Right renal cortex interstitium (tissue), 3 donors: ENCODE measurements around the gene ANKRD13B. TPM values are rescaled to one million over a fixed set of nuclear protein-coding genes. Genes with fewer than 3 reads are reported as not detected.
A peak's percentile ranks its signal among the peaks of the same experiment; 100 is the strongest.
"Not testable (repeated sequence)": the region's sequence is repeated elsewhere in the genome, so short reads cannot be mapped to it uniquely, and the experiment has no call there.

Source experiments
- DNase-seq, 3 donors: peaks; one replicate each; pipeline ENCODE4 v3.0.0-alpha.2; 2013; ENCODE audit warnings: low read depth in 3 of 3, low spot score in 2 of 3
- polyA plus RNA-seq, 3 donors: library from polyadenylated mRNA; unstranded; fragments of 120-200 nt; gene quantifications; one replicate each; pipeline ENCODE4 v1.2.1, GENCODE V29; 2013; ENCODE audit not compliant: insufficient read length in 3 of 3

Gene ANKRD13B
- polyA plus RNA-seq, 3 donors, result 6.7 to 8.0 (median 7.0) TPM

GRCh38 chr17:29630630-29631193 is 37.8 kb downstream of the ANKRD13B start:
- DNase-seq, result no peak

- no peak for DNase-seq
These were observed 41.0 kb downstream of the ANKRD13B start for GRCh38 chr17:29633886-29634285.

- DNase-seq, result no peak
These were observed 47.5 kb downstream of the ANKRD13B start for GRCh38 chr17:29640413-29640812.

- DNase-seq, result no peak
These were observed 48.2 kb downstream of the ANKRD13B start for GRCh38 chr17:29640981-29641642.

- DNase-seq, result peak in 2 of 3 donors; percentile 62 to 72
These were observed 49.3 kb downstream of the ANKRD13B start for GRCh38 chr17:29642171-29642611.

- no peak for DNase-seq
These were observed 50.9 kb downstream of the ANKRD13B start for GRCh38 chr17:29643817-29644160.

- DNase-seq, result no peak
These were observed 52.7 kb downstream of the ANKRD13B start for GRCh38 chr17:29645515-29646051.

GRCh38 chr17:29648005-29648404 is 55.1 kb downstream of the ANKRD13B start:
- DNase-seq, result no peak

- DNase-seq, result no peak
These were observed 56.4 kb downstream of the ANKRD13B start for GRCh38 chr17:29649359-29649758.

GRCh38 chr17:29650396-29650795 is 57.5 kb downstream of the ANKRD13B start:
- DNase-seq, result no peak

GRCh38 chr17:29651913-29652312 is 59.0 kb downstream of the ANKRD13B start:
- DNase-seq, result not testable (repeated sequence)

GRCh38 chr17:29652976-29653375 is 60.0 kb downstream of the ANKRD13B start:
- DNase-seq, result no peak

GRCh38 chr17:29653995-29654714 is 61.2 kb downstream of the ANKRD13B start:
- DNase-seq, result no peak

- no peak for DNase-seq
These were observed 62.4 kb downstream of the ANKRD13B start for GRCh38 chr17:29655323-29655722.

GRCh38 chr17:29659155-29659554 is 66.2 kb downstream of the ANKRD13B start:
- no peak for DNase-seq

GRCh38 chr17:29661213-29661612 is 68.3 kb downstream of the ANKRD13B start:
- DNase-seq, result no peak

- no peak for DNase-seq
These were observed 70.2 kb downstream of the ANKRD13B start for GRCh38 chr17:29663155-29663554.

Other genes starting within 250 kb of the ANKRD13B start
- gene TAOK1, start 202.8 kb upstream of the ANKRD13B start, polyA plus RNA-seq, result 10 to 100 TPM; 45.1 to 52.4 (median 49.1) TPM
- 1 to 10 TPM; 6.8 to 7.6 (median 7.1) TPM for gene ABHD15, start 26.1 kb upstream of the ANKRD13B start, polyA plus RNA-seq
- 10 to 100 TPM; 24.1 to 30.2 (median 24.5) TPM for gene TP53I13, start 24.4 kb upstream of the ANKRD13B start, polyA plus RNA-seq
- gene GIT1, start 3.5 kb upstream of the ANKRD13B start, polyA plus RNA-seq, result 10 to 100 TPM; 36.4 to 42.2 (median 40.1) TPM
- 1 to 10 TPM; 1.7 to 3.2 (median 2.2) TPM for gene CORO6, start 29.8 kb downstream of the ANKRD13B start, polyA plus RNA-seq